SU-DHL-6 (cell line): ENCODE measurements around the gene KCTD1.

Source experiments
- H2AFZ ChIP-seq: fragments of 200-600 bp; sonication (generic); 2 replicates; pipeline ENCODE4 v1.6.1; 2014; ENCODE audit warnings: low read depth, mild to moderate bottlenecking, moderate library complexity, mixed read lengths, antibody characterized with exemption, low read length; ENCODE audit not compliant: severe bottlenecking
- H3F3A ChIP-seq: fragments of 200-600 bp; shearing (Covaris generic); 2 replicates; pipeline ENCODE4 v1.6.0; 2016; ENCODE audit warnings: antibody characterized with exemption, mild to moderate bottlenecking; ENCODE audit not compliant: insufficient read depth
- H3K27ac ChIP-seq: fragments of 200-600 bp; sonication (generic); 2 replicates; pipeline ENCODE4 v1.5.1; 2016; ENCODE audit warnings: low read depth, mild to moderate bottlenecking, low read length, moderate library complexity, mixed read lengths
- H3K27me3 ChIP-seq: fragments of 200-600 bp; sonication (generic), shearing (Covaris generic); 2 replicates; pipeline ENCODE4 v1.6.0; 2014; ENCODE audit warnings: mild to moderate bottlenecking, low read length
- H3K36me3 ChIP-seq: fragments of 200-600 bp; sonication (generic); 2 replicates; pipeline ENCODE4 v1.6.1; 2014; ENCODE audit warnings: mild to moderate bottlenecking, low read length, mixed read lengths
- H3K4me2 ChIP-seq: fragments of 300-600, 200-600 bp; shearing (Covaris generic), sonication (generic); 2 replicates; pipeline ENCODE4 v1.6.0; 2014; ENCODE audit warnings: low read length, low read depth, mild to moderate bottlenecking; ENCODE audit not compliant: poor library complexity, severe bottlenecking
- H3K4me3 ChIP-seq: fragments of 200-600 bp; sonication (generic); 2 replicates; pipeline ENCODE4 v1.5.1; 2014; ENCODE audit warnings: antibody characterized with exemption, low read length, mild to moderate bottlenecking, mixed read lengths; ENCODE audit not compliant: insufficient read depth, poor library complexity, severe bottlenecking
- H3K79me2 ChIP-seq: fragments of 200-600 bp; sonication (generic); 2 replicates; pipeline ENCODE4 v1.6.1; 2014; ENCODE audit warnings: mild to moderate bottlenecking, low read length, moderate library complexity; ENCODE audit not compliant: insufficient read depth
- H3K9ac ChIP-seq: fragments of 200-600 bp; sonication (generic); 2 replicates; pipeline ENCODE4 v1.7.0; 2014; ENCODE audit warnings: mild to moderate bottlenecking, low read length
- H3K9me2 ChIP-seq: fragments of 200-600 bp; sonication (generic); replicated peaks from 2 replicates; pipeline ENCODE4 v1.6.1; 2014; ENCODE audit warnings: low read length; ENCODE audit not compliant: insufficient read depth
- H3K9me3 ChIP-seq: fragments of 200-600 bp; sonication (generic); 2 replicates; pipeline ENCODE4 v1.6.1; 2014; ENCODE audit warnings: low read length, mixed read lengths; ENCODE audit not compliant: insufficient read depth
- H4K20me1 ChIP-seq: fragments of 200-600 bp; sonication (generic); 2 replicates; pipeline ENCODE4 v1.6.1; 2014; ENCODE audit warnings: low read depth, mild to moderate bottlenecking, antibody characterized with exemption, low read length, moderate library complexity, mixed read lengths
- CTCF ChIP-seq: fragments of 200-600 bp; sonication (generic); IDR thresholded peaks from one replicate; pipeline ENCODE4 v1.5.1; 2017; ENCODE audit warnings: antibody characterized with exemption, mild to moderate bottlenecking, low read length, moderate library complexity; ENCODE audit not compliant: insufficient read depth, poor library complexity, severe bottlenecking
- EZH2phosphoT487 ChIP-seq: fragments of 200-600 bp; sonication (generic), shearing (Covaris generic); conservative IDR thresholded peaks from 2 replicates; pipeline ENCODE4 v1.6.1; 2018; ENCODE audit warnings: mild to moderate bottlenecking, antibody characterized with exemption, low read length, moderate library complexity, mixed read lengths

The KCTD1 gene

GRCh38 chr18:26434887-26435286 lies 113.5 kb downstream of the KCTD1 start:
- no peaks in the 10 kb centered on the region for H3K27me3 ChIP-seq
- H3F3A ChIP-seq: no peaks in the 10 kb centered on the region
- no peak overlapping the region for H3K9ac ChIP-seq
- H3K27ac ChIP-seq: no peak overlapping the region
- TF ChIP-seq EZH2phosphoT487 (no peak), CTCF (no peak)
- no peak overlapping the region for H3K4me3 ChIP-seq
- no peaks in the 10 kb centered on the region for H4K20me1 ChIP-seq
- H3K4me2 ChIP-seq: no peak overlapping the region
- no peaks in the 10 kb centered on the region for H3K9me2 ChIP-seq
- 0 out of 2 replicates have a peak, but pooled peaks cover 2% of the 10 kb centered on the region for H3K36me3 ChIP-seq
- H3K9me3 ChIP-seq: no peaks in the 10 kb centered on the region
- H2AFZ ChIP-seq: no peak overlapping the region
- no peaks in the 10 kb centered on the region for H3K79me2 ChIP-seq

- no peak overlapping the region for H2AFZ ChIP-seq
- H3K27me3 ChIP-seq: no peaks in the 10 kb centered on the region
- TF ChIP-seq EZH2phosphoT487: no peak
- no peak for TF ChIP-seq CTCF
- H3F3A ChIP-seq: no peaks in the 10 kb centered on the region
- H3K4me2 ChIP-seq: no peak overlapping the region
- H3K9me2 ChIP-seq: no peaks in the 10 kb centered on the region
- H3K27ac ChIP-seq: no peak overlapping the region
- H3K9me3 ChIP-seq: no peaks in the 10 kb centered on the region
- H3K4me3 ChIP-seq: no peak overlapping the region
- no peak overlapping the region for H3K9ac ChIP-seq
- 0 out of 2 replicates have a peak, but pooled peaks cover 2% of the 10 kb centered on the region for H3K36me3 ChIP-seq
- H3K79me2 ChIP-seq: no peaks in the 10 kb centered on the region
- H4K20me1 ChIP-seq: no peaks in the 10 kb centered on the region
These were observed 115.5 kb downstream of the KCTD1 start for GRCh38 chr18:26432651-26433424.

- TF ChIP-seq EZH2phosphoT487 (no peak), CTCF (no peak)
- H3K4me2 ChIP-seq: no peak overlapping the region
- H2AFZ ChIP-seq: no peak overlapping the region
These were observed 118.7 kb downstream of the KCTD1 start for GRCh38 chr18:26429535-26430226.

More at GRCh38 chr18:26429535-26430226, 118.7 kb downstream of the KCTD1 start:
- no peaks in the 10 kb centered on the region for H3K9me2 ChIP-seq
- no peaks in the 10 kb centered on the region for H3K27me3 ChIP-seq
- H3K4me3 ChIP-seq: no peak overlapping the region
- H3K9me3 ChIP-seq: no peaks in the 10 kb centered on the region
- no peaks in the 10 kb centered on the region for H3K79me2 ChIP-seq
- no peak overlapping the region for H3K9ac ChIP-seq
- no peaks in the 10 kb centered on the region for H3F3A ChIP-seq
- H4K20me1 ChIP-seq: no peaks in the 10 kb centered on the region
- no peak overlapping the region for H3K27ac ChIP-seq
- 0 out of 2 replicates have a peak, but pooled peaks cover under 1% of the 10 kb centered on the region for H3K36me3 ChIP-seq
